NB4 (cell line): ENCODE results near the gene INTS3.

Experiments
- DNase-seq: peaks from one replicate; pipeline ENCODE4 v3.0.0; 2010; ENCODE audit warnings: low read depth
- H3K4me3 ChIP-seq: one replicate; pipeline ENCODE4 v1.5.1; 2011; ENCODE audit warnings: mild to moderate bottlenecking, low read depth, low read length, moderate library complexity
- MYC ChIP-seq: IDR thresholded peaks from 2 replicates; pipeline ENCODE4 v1.6.1; 2011; ENCODE audit warnings: low read depth, low read length
- POLR2A ChIP-seq: IDR thresholded peaks from 2 replicates; pipeline ENCODE4 v1.6.1; 2011; ENCODE audit warnings: mild to moderate bottlenecking; ENCODE audit not compliant: insufficient read length; ENCODE audit errors: extremely low read depth
- TF ChIP-seq, protein P1 (sequence below): IDR thresholded peaks from one replicate; pipeline ENCODE4 v1.5.1; 2012; ENCODE audit warnings: low read depth, low read length
- TF ChIP-seq, protein P2 (sequence below): IDR thresholded peaks from 2 replicates; pipeline ENCODE4 v1.6.1; 2011; ENCODE audit warnings: low read depth, low read length

The INTS3 gene

DNA sequence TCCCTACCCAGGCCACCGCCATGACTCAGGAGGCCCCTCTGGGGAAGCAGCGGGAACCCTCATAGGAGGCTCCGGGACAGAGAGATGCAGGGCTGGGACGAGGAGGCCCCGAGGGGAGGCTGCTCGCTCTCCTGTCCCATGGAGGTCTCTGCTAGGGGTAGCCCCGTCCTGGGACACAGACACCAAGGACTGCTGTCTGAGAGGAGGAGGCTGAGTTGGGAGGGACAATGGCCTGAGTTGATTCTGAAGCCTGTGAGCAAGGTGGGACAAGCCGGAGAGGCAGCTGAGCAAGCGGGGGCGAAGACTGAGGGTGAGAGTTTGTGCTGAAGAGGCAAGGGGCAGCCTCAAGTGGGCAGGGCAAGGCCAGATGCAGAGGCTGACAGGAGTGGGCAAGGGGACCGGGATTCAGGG is 64.8 kb downstream of the INTS3 start:
- DNase-seq = no peak
- TF ChIP-seq, protein P1, sequence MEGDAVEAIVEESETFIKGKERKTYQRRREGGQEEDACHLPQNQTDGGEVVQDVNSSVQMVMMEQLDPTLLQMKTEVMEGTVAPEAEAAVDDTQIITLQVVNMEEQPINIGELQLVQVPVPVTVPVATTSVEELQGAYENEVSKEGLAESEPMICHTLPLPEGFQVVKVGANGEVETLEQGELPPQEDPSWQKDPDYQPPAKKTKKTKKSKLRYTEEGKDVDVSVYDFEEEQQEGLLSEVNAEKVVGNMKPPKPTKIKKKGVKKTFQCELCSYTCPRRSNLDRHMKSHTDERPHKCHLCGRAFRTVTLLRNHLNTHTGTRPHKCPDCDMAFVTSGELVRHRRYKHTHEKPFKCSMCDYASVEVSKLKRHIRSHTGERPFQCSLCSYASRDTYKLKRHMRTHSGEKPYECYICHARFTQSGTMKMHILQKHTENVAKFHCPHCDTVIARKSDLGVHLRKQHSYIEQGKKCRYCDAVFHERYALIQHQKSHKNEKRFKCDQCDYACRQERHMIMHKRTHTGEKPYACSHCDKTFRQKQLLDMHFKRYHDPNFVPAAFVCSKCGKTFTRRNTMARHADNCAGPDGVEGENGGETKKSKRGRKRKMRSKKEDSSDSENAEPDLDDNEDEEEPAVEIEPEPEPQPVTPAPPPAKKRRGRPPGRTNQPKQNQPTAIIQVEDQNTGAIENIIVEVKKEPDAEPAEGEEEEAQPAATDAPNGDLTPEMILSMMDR = no peak
- TF ChIP-seq MYC = no peak
- no peak for TF ChIP-seq POLR2A
- TF ChIP-seq, protein P2, sequence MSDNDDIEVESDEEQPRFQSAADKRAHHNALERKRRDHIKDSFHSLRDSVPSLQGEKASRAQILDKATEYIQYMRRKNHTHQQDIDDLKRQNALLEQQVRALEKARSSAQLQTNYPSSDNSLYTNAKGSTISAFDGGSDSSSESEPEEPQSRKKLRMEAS = no peak
- no peak overlapping the region for H3K4me3 ChIP-seq

DNA sequence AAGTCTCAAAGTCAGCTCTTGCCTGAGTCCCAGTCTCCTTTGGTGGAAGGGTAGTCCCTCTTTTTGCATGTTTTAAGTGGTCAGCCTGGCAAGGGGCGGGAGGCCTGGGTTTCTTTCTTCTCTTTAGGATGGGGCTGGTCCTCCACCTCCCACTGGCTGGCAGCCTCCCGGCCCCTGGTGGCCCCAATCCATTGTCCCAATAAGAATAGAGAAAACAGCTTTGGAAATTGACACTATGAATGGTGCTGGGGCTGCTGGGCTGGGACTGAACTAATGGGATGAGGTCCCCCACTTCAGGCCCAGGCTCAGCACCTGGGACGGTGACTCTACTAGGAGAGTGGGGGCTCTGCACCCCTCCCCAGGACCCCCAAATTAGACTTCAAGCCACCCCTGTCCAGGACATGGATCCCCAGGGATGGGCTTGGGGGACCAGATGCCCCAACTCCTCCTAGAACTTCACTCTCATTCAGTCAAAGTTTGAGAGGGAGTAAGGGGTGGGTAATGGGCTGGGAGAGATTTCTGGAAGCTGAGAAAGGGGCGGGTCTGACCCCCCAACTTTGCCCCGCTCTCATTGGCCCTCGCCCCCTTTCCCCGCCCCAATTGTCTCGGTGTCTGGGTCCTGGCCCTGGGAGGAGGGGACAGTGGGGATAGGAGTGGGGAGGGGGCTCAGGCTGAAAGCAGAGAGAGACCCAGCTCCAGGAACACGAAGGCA is 65.6 kb downstream of the INTS3 start:
- DNase-seq = no peak
- no peak overlapping the region for H3K4me3 ChIP-seq
- no peak for TF ChIP-seq POLR2A
- TF ChIP-seq, protein P1 = no peak

DNA sequence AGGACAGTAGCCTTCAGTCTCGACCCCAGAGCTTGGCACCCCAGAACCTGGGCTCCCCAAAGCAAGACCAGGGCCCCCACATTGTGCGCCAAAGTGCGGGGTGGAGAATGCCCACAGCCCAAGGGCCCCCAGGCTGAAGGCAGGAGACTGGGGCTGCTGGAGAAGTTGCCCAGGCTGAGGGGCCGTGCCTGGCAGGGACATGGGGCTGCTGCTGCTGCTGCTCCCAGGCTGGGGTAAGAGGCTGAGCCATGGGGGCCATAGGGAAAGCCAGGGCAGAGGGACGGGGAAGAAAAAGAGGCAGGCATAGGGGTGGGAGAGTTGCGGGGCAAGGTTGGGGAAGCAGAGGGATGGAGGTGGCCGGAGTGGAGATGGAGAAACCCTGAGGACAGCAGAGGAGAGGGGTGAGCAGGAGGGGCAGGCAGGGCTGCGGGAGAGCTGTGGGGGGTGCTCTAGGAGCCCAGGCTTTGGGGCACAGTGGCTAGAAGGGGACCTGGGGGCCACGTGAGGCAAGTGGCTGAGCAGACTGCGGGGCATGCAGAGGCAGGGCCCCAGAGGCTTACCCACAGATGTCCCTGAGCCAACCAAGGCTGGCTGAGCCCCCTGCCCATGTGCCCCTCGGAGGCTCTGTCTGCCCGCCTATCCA is 66.2 kb downstream of the INTS3 start:
- no peak overlapping the region for H3K4me3 ChIP-seq
- TF ChIP-seq POLR2A (no peak), MYC (no peak)
- TF ChIP-seq, protein P2 = no peak
- TF ChIP-seq, protein P1 = no peak

GRCh38 chr1:153794624-153795329 is 66.9 kb downstream of the INTS3 start:
- H3K4me3 ChIP-seq = no peak overlapping the region
- no peak for DNase-seq
- TF ChIP-seq MYC (no peak), POLR2A (no peak)
- TF ChIP-seq, protein P1 = no peak
- TF ChIP-seq, protein P2 = no peak

More for the DNA sequence above, 66.2 kb downstream of the INTS3 start:
- no peak for DNase-seq

GRCh38 chr1:153795330-153795837 is 67.5 kb downstream of the INTS3 start:
- TF ChIP-seq POLR2A = no peak
- TF ChIP-seq, protein P2 = no peak
- TF ChIP-seq MYC = no peak
- TF ChIP-seq, protein P1 = no peak
- H3K4me3 ChIP-seq = no peak overlapping the region
- no peak for DNase-seq
